Measurements from ENCODE around the gene COL26A1.
"Not testable (repeated sequence)": the region's sequence is repeated elsewhere in the genome, so short reads cannot be mapped to it uniquely, and the experiment has no call there.

The COL26A1 gene

GRCh38 chr7:101453617-101454016 lies 90.9 kb downstream of the COL26A1 start:
- DNase-seq = no peak

GRCh38 chr7:101457001-101457750 lies 94.5 kb downstream of the COL26A1 start:
- no peak for DNase-seq

- no peak for DNase-seq
Observed at GRCh38 chr7:101465131-101465530, 102.5 kb downstream of the COL26A1 start.

- DNase-seq = no peak
Observed at GRCh38 chr7:101465576-101466196, 103.0 kb downstream of the COL26A1 start.

GRCh38 chr7:101466871-101467270 lies 104.2 kb downstream of the COL26A1 start:
- DNase-seq = no peak

GRCh38 chr7:101468546-101469275 lies 106.0 kb downstream of the COL26A1 start:
- DNase-seq = no peak

GRCh38 chr7:101470668-101471487 lies 108.2 kb downstream of the COL26A1 start:
- DNase-seq = no peak

GRCh38 chr7:101474178-101474577 lies 111.5 kb downstream of the COL26A1 start:
- DNase-seq = no peak

GRCh38 chr7:101475691-101476090 lies 113.0 kb downstream of the COL26A1 start:
- not testable (repeated sequence) for DNase-seq

GRCh38 chr7:101479217-101479616 lies 116.5 kb downstream of the COL26A1 start:
- no peak for DNase-seq

- not testable (repeated sequence) for DNase-seq
Observed at GRCh38 chr7:101486056-101486432, 123.4 kb downstream of the COL26A1 start.

- DNase-seq = no peak
Observed at GRCh38 chr7:101486433-101487104, 123.9 kb downstream of the COL26A1 start.

- no peak for DNase-seq
Observed at GRCh38 chr7:101487105-101487458, 124.4 kb downstream of the COL26A1 start.

- no peak for DNase-seq
Observed at GRCh38 chr7:101487753-101488152, 125.1 kb downstream of the COL26A1 start.

GRCh38 chr7:101488826-101489572 lies 126.3 kb downstream of the COL26A1 start:
- DNase-seq = no peak

GRCh38 chr7:101490439-101490838 lies 127.8 kb downstream of the COL26A1 start:
- DNase-seq = not testable (repeated sequence)

- not testable (repeated sequence) for DNase-seq
Observed at GRCh38 chr7:101491442-101491841, 128.8 kb downstream of the COL26A1 start.

GRCh38 chr7:101494602-101495329 lies 132.1 kb downstream of the COL26A1 start:
- no peak for DNase-seq

- DNase-seq = no peak
Observed at GRCh38 chr7:101496017-101496416, 133.3 kb downstream of the COL26A1 start.

- no peak for DNase-seq
Observed at GRCh38 chr7:101501351-101501750, 138.7 kb downstream of the COL26A1 start.

Measured in AML-193 (cell line).